ENCODE data around the gene RIC1.
"Not testable (repeated sequence)": the region's sequence is repeated elsewhere in the genome, so short reads cannot be mapped to it uniquely, and the experiment has no call there.

RIC1 gene

DNA sequence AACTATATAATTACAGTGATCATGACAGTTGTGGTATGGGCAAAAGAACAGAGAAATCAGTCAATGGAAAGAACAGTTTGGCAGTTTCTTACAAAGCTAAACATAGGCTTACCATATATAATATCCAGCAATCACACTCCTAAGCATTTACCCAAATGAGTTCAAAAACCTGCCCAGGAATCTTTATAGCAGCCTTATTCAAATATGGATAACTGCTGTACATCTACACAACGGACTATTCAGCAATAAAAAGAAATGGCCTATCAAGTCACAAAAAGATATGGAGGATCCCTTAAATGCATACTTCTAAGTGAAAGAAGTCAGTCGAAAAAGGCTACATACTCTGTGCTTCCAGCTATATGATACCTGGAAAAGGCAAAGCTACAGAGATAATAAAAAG lies 167.4 kb downstream of the RIC1 start:
- no peak for TF ChIP-seq CTCF (conservative IDR thresholded peaks at IDR 0.05; ENCODE audit: low read depth, low read length)
- no peak for DNase-seq (ENCODE audit: low read depth)
- H3K4me3 ChIP-seq (ENCODE audit: low read depth, low read length) = no peak overlapping the region

DNA sequence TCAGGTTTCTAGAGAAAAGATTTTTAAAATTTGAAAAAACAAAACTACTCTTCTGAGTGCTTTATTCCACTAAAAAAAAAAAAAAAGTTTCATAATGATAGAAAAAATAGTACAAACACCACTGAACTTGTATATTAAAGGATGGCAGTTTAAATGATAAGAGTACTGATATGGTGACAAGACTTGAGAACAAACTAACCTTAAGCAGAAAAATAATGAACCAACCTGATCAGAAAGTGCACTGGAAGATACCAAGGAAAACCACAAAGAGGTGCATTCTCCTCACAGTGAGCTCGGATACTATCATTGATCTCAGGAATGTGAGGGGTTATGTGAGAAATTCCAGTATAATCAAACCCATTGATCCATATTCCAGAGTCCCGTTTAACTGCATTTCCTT lies 169.7 kb downstream of the RIC1 start:
- H3K4me3 ChIP-seq (ENCODE audit: low read depth, low read length) = no peak overlapping the region
- TF ChIP-seq CTCF (conservative IDR thresholded peaks at IDR 0.05; ENCODE audit: low read depth, low read length) = no peak
- DNase-seq (ENCODE audit: low read depth) = no peak

DNA sequence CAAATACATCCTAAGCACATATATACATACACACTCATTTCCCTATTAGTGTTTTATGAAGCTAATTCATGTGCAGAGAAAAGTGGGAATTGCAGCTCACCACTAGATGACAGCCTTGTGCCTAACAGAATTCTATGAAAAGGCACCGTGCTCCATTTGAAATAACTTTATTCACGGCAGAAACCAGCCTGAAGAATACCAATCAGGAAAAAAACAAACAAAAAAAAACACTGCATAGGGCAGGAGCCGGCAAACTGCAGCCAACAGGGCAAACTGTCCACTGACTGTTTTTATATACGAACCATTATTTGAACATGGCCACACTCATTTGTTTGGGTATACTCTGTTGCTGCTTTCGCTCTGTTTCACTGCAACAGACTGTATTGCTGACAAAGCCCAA lies 170.4 kb downstream of the RIC1 start:
- peak; percentile 94 for TF ChIP-seq CTCF (conservative IDR thresholded peaks at IDR 0.05; ENCODE audit: low read depth, low read length)
- DNase-seq (ENCODE audit: low read depth) = peak; percentile 82
- H3K4me3 ChIP-seq (ENCODE audit: low read depth, low read length) = peak overlapping the region; percentile 20

GRCh38 chr9:5800378-5800777 lies 171.5 kb downstream of the RIC1 start:
- not testable (repeated sequence) for DNase-seq (ENCODE audit: low read depth); H3K4me3 ChIP-seq (ENCODE audit: low read depth, low read length)

GRCh38 chr9:5800969-5801738 lies 172.2 kb downstream of the RIC1 start:
- TF ChIP-seq CTCF (conservative IDR thresholded peaks at IDR 0.05; ENCODE audit: low read depth, low read length) = no peak
- peak; percentile 51 for DNase-seq (ENCODE audit: low read depth)
- H3K4me3 ChIP-seq (ENCODE audit: low read depth, low read length) = no peak overlapping the region

DNA sequence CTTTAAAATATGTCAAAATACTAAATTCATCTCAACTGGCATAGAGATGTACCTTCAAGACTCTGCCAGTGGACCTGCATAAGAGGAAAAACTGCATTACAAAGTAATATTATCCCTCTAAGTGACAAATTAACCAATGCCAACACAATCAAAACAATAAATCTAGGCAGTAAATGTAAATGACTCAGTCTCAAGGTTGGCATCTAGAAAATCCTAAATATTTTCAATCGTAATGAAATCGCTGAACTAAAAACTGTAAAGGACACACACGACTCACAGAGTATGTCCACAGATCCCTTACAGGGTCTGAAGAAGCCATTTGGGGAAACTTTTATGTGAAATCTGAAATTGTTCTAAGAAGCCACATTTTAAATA lies 172.8 kb downstream of the RIC1 start:
- no peak overlapping the region for H3K4me3 ChIP-seq (ENCODE audit: low read depth, low read length)
- DNase-seq (ENCODE audit: low read depth) = no peak
- no peak for TF ChIP-seq CTCF (conservative IDR thresholded peaks at IDR 0.05; ENCODE audit: low read depth, low read length)

- no peak for DNase-seq (ENCODE audit: low read depth)
- no peak for TF ChIP-seq CTCF (conservative IDR thresholded peaks at IDR 0.05; ENCODE audit: low read depth, low read length)
- H3K4me3 ChIP-seq (ENCODE audit: low read depth, low read length) = no peak overlapping the region
Measured at GRCh38 chr9:5805478-5805877, 176.6 kb downstream of the RIC1 start.

All from choroid plexus epithelial cell (primary cell).